ENCODE measurements around the gene ADAMTS8. TPM values are rescaled to one million over a fixed set of nuclear protein-coding genes. Genes with fewer than 3 reads are reported as not detected.

ADAMTS8 gene
- total RNA-seq, 1 experiment from 2014 or later: not detected

DNA sequence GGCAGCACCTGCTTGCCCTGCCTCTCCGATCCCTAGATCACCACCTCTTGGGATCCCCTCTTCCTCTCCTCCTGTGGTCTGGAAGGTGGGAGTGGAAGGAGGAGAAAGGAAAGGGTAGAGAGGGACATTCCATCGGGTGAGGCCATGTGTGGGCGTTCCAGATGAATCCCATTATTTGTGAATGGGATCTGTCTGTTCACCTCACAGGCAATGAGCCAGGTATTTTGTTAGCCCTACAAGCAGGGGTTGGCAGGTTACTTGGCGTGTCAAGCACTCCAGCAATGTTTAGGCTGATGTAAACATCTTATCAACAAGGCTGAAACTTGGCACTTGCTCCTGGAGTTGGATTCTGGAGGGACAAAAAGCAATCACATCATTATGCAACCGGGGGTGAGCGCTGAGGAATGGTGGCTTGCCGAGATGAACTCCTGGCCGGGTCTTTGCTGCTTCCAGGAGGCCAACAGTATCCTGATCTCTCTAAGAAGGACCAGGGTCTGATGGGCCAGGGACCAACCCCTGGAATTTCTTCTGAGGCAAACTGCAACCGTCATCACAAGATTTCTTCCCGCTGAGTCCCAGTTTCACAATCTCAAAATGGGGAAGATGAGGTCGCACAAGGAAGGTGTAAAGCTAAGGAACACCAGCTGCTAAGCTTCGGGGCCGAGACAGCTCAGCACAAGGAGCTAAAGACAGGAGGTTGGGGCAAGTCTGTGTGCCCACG, 7.8 kb downstream of the ADAMTS8 start:
- no peak for DNase-seq
- Histone ChIP-seq H3K27ac (ENCODE audit: low read length) (no peak overlapping the region), H3K36me3 (ENCODE audit: low read depth, low read length) (no peaks in the 10 kb centered on the region), H3F3A (ENCODE audit: low read length, unreplicated experiment) (no peaks in the 10 kb centered on the region), H3K4me1 (ENCODE audit: insufficient read depth, low read length) (no peaks in the 10 kb centered on the region), H3K27me3 (ENCODE audit: low read length) (peaks cover 36% of the 10 kb centered on the region), H3K9ac (ENCODE audit: low read length) (no peak overlapping the region), H2AFZ (ENCODE audit: low read length) (no peak overlapping the region), H4K20me1 (ENCODE audit: low read length) (no peaks in the 10 kb centered on the region), H3K4me2 (ENCODE audit: low read length) (no peak overlapping the region), H3K79me2 (ENCODE audit: low read length) (no peaks in the 10 kb centered on the region), H3K9me2 (replicated peaks; ENCODE audit: low read length) (no peaks in the 10 kb centered on the region), H3K4me3 (ENCODE audit: low read length) (no peak overlapping the region), H3K9me3 (ENCODE audit: low read length) (no peaks in the 10 kb centered on the region)
- ChIA-PET CTCF (no interaction called here), POLR2A (ENCODE audit: unreplicated experiment) (no interaction called here)
- TF ChIP-seq EZH2phosphoT487 (IDR thresholded peaks at IDR 0.05; ENCODE audit: borderline replicate concordance, low read length) (no peak), EZH2 (IDR thresholded peaks at IDR 0.05; ENCODE audit: low read length, unreplicated experiment) (no peak)
- TF ChIP-seq, protein P1, sequence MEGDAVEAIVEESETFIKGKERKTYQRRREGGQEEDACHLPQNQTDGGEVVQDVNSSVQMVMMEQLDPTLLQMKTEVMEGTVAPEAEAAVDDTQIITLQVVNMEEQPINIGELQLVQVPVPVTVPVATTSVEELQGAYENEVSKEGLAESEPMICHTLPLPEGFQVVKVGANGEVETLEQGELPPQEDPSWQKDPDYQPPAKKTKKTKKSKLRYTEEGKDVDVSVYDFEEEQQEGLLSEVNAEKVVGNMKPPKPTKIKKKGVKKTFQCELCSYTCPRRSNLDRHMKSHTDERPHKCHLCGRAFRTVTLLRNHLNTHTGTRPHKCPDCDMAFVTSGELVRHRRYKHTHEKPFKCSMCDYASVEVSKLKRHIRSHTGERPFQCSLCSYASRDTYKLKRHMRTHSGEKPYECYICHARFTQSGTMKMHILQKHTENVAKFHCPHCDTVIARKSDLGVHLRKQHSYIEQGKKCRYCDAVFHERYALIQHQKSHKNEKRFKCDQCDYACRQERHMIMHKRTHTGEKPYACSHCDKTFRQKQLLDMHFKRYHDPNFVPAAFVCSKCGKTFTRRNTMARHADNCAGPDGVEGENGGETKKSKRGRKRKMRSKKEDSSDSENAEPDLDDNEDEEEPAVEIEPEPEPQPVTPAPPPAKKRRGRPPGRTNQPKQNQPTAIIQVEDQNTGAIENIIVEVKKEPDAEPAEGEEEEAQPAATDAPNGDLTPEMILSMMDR (conservative IDR thresholded peaks at IDR 0.05; ENCODE audit: low read depth, low read length): no peak
- no peak for ATAC-seq
- BruUV-seq (replicated peaks): no TSS peak
- intact Hi-C loops (cut with micrococcal nuclease): no loop called here

DNA sequence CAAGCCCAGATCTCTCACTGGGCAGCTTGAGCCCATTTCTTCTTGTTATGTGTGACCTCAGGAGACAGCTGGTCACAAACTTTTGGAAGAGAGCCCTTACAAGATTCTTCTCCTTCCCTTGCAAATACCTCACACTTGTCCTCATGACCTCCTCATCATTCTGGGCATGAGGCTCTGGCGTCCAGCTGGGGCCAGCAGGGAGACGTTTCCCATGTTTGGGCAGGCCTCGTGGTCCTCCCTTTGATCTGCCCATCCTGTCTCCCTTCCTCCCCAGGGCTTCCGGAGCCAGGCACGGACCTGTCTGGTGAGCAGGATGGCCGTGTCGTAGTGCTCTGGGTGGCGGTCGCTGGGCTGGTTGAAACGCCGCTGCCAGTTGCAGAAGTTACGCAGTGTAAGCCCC, 9.7 kb downstream of the ADAMTS8 start:
- H2AFZ ChIP-seq (ENCODE audit: low read length): no peak overlapping the region
- H3K27me3 ChIP-seq (ENCODE audit: low read length): peaks cover 24% of the 10 kb centered on the region
- POLR2A ChIA-PET (ENCODE audit: unreplicated experiment): no interaction called here

DNA sequence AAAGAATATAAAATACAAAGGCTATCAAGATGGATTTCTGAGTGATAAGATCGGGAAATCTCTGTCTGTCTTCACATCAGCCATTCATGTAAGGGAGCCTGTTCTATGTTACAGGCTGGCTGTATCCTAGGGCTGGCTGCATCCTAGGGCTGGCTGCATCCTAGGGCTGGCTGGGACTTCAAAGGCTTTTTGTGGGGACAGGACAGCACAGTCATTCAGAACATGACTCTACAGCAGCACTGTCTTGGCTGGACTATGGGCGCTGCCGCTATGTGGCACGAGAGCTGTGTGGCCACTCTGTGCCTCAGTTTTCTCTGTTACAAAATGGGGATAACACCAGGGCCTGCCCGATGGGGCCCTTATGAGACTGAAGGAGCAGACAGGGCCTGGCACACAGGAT, 10.2 kb downstream of the ADAMTS8 start:
- no peak overlapping the region for H3K4me3 ChIP-seq (ENCODE audit: low read length)
- no peak for DNase-seq
- no peaks in the 10 kb centered on the region for H3K9me2 ChIP-seq (replicated peaks; ENCODE audit: low read length)
- BruUV-seq (replicated peaks): no TSS peak
- no peak overlapping the region for H3K4me2 ChIP-seq (ENCODE audit: low read length)
- intact Hi-C loops (cut with micrococcal nuclease): no loop called here
- ChIA-PET POLR2A (ENCODE audit: unreplicated experiment) (no interaction called here), CTCF (no interaction called here)
- H3K79me2 ChIP-seq (ENCODE audit: low read length): no peaks in the 10 kb centered on the region
- no peaks in the 10 kb centered on the region for H4K20me1 ChIP-seq (ENCODE audit: low read length)
- H2AFZ ChIP-seq (ENCODE audit: low read length): no peak overlapping the region
- H3K9ac ChIP-seq (ENCODE audit: low read length): no peak overlapping the region
- no peaks in the 10 kb centered on the region for H3K9me3 ChIP-seq (ENCODE audit: low read length)
- peaks cover 18% of the 10 kb centered on the region for H3K27me3 ChIP-seq (ENCODE audit: low read length)
- no peaks in the 10 kb centered on the region for H3K36me3 ChIP-seq (ENCODE audit: low read depth, low read length)
- no peak overlapping the region for H3K27ac ChIP-seq (ENCODE audit: low read length)
- H3K4me1 ChIP-seq (ENCODE audit: insufficient read depth, low read length): peaks cover 12% of the 10 kb centered on the region
- TF ChIP-seq EZH2phosphoT487 (IDR thresholded peaks at IDR 0.05; ENCODE audit: borderline replicate concordance, low read length) (no peak), EZH2 (IDR thresholded peaks at IDR 0.05; ENCODE audit: low read length, unreplicated experiment) (no peak)
- TF ChIP-seq, protein P1 (conservative IDR thresholded peaks at IDR 0.05; ENCODE audit: low read depth, low read length): no peak
- H3F3A ChIP-seq (ENCODE audit: low read length, unreplicated experiment): no peaks in the 10 kb centered on the region
- ATAC-seq: no peak

More for the DNA sequence above, 9.7 kb downstream of the ADAMTS8 start:
- Histone ChIP-seq H3K79me2 (ENCODE audit: low read length) (no peaks in the 10 kb centered on the region), H3K9me3 (ENCODE audit: low read length) (no peaks in the 10 kb centered on the region), H3K36me3 (ENCODE audit: low read depth, low read length) (no peaks in the 10 kb centered on the region), H3K9me2 (replicated peaks; ENCODE audit: low read length) (no peaks in the 10 kb centered on the region), H3K27ac (ENCODE audit: low read length) (no peak overlapping the region), H3K9ac (ENCODE audit: low read length) (no peak overlapping the region), H3F3A (ENCODE audit: low read length, unreplicated experiment) (no peaks in the 10 kb centered on the region), H3K4me1 (ENCODE audit: insufficient read depth, low read length) (peaks cover 8% of the 10 kb centered on the region), H3K4me3 (ENCODE audit: low read length) (no peak overlapping the region), H3K4me2 (ENCODE audit: low read length) (no peak overlapping the region), H4K20me1 (ENCODE audit: low read length) (no peaks in the 10 kb centered on the region)
- no TSS peak for BruUV-seq (replicated peaks)
- DNase-seq (no peak), ATAC-seq (no peak)
- TF ChIP-seq EZH2phosphoT487 (IDR thresholded peaks at IDR 0.05; ENCODE audit: borderline replicate concordance, low read length) (no peak), EZH2 (IDR thresholded peaks at IDR 0.05; ENCODE audit: low read length, unreplicated experiment) (no peak)
- TF ChIP-seq, protein P1 (conservative IDR thresholded peaks at IDR 0.05; ENCODE audit: low read depth, low read length): no peak
- intact Hi-C loops (cut with micrococcal nuclease): no loop called here
- CTCF ChIA-PET: no interaction called here

All from PC-3 (cell line).